HEK293 (cell line): ENCODE results near the gene TPST2.

Source experiments
- CTCF ChIA-PET: fragments of 350-600 bp; formaldehyde crosslinking; extraction: SDS; loops from one replicate; lab custom pipeline; 2021; ENCODE audit warnings: antibody characterized with exemption; lab: Yijun Ruan, JAX
- POLR2A ChIA-PET: fragments of 300-600 bp; formaldehyde crosslinking; extraction: SDS; loops from one replicate; lab custom pipeline; 2020; ENCODE audit warnings: antibody characterized with exemption, inconsistent platforms; lab: Yijun Ruan, JAX
- H3K27ac ChIP-seq: fragments of 200-500 bp; sonication (Bioruptor generic); 2 replicates; pipeline ENCODE4 v1.5.1; 2014; ENCODE audit warnings: low read depth, low read length, control low read depth, inconsistent platforms; ENCODE audit errors: extremely low read depth
- H3K36me3 ChIP-seq, 2 experiments: fragments of 200-500 bp in 1 of 2; sonication (Bioruptor generic) in 1 of 2; 1 replicate in 1 of 2; 2 replicates in 1 of 2; pipeline ENCODE4 v1.5.1; 2014 to 2017; ENCODE audit warnings: inconsistent platforms in 2 of 2, low read length in 2 of 2; ENCODE audit not compliant: control insufficient read depth in 2 of 2, insufficient read depth in 1 of 2
- H3K4me1 ChIP-seq: fragments of 200-500 bp; sonication (Bioruptor generic); 2 replicates; pipeline ENCODE4 v1.5.1; 2014; ENCODE audit warnings: mild to moderate bottlenecking, low read length, inconsistent platforms; ENCODE audit not compliant: control insufficient read depth, insufficient read depth
- H3K4me3 ChIP-seq: 2 replicates; pipeline ENCODE4 v1.5.1; 2011; ENCODE audit warnings: low read depth, mild to moderate bottlenecking, control low read depth, low read length, moderate library complexity
- H3K9me3 ChIP-seq: fragments of 200-500 bp; sonication (Bioruptor generic); 2 replicates; pipeline ENCODE4 v1.5.1; 2014; ENCODE audit warnings: low read depth, low read length, inconsistent platforms; ENCODE audit not compliant: control insufficient read depth, insufficient read depth
- GLIS2 ChIP-seq: fragments of 450-650 bp; formaldehyde crosslinking; IDR thresholded peaks from 2 replicates; pipeline ENCODE4 v1.5.1; 2016; ENCODE audit warnings: missing biosample characterization, missing genetic modification characterization
- INSM2 ChIP-seq: fragments of 450-650 bp; formaldehyde crosslinking; IDR thresholded peaks from 2 replicates; pipeline ENCODE4 v1.5.1; 2016; ENCODE audit warnings: missing biosample characterization, missing genetic modification characterization
- KLF1 ChIP-seq: fragments of 450-650 bp; formaldehyde crosslinking; IDR thresholded peaks from 2 replicates; pipeline ENCODE4 v1.5.1; 2016; ENCODE audit warnings: missing biosample characterization, missing genetic modification characterization
- KLF10 ChIP-seq: fragments of 450-650 bp; IDR thresholded peaks from 2 replicates; pipeline ENCODE4 v1.5.1; 2018; ENCODE audit warnings: missing biosample characterization, mild to moderate bottlenecking, missing genetic modification characterization
- KLF9 ChIP-seq: fragments of 450-650 bp; formaldehyde crosslinking; IDR thresholded peaks from 2 replicates; pipeline ENCODE4 v1.5.1; 2016; ENCODE audit warnings: missing biosample characterization, missing genetic modification characterization, low read depth
- MEIS1 ChIP-seq: sonication (generic); formaldehyde crosslinking; IDR thresholded peaks from 2 replicates; pipeline ENCODE4 v1.8.1; 2022; ENCODE audit warnings: missing genetic modification reagents, mild to moderate bottlenecking, borderline replicate concordance
- OVOL3 ChIP-seq: fragments of 450-650 bp; formaldehyde crosslinking; IDR thresholded peaks from 2 replicates; pipeline ENCODE4 v1.5.1; 2016; ENCODE audit warnings: missing biosample characterization, missing genetic modification characterization
- PRDM4 ChIP-seq: fragments of 450-650 bp; formaldehyde crosslinking; IDR thresholded peaks from 2 replicates; pipeline ENCODE4 v1.5.1; 2017; ENCODE audit warnings: missing biosample characterization, missing genetic modification characterization
- ZBTB26 ChIP-seq: fragments of 450-650 bp; formaldehyde crosslinking; optimal IDR thresholded peaks from 2 replicates; pipeline ENCODE3; 2016; ENCODE audit warnings: missing biosample characterization, mild to moderate bottlenecking, missing genetic modification characterization
- ZNF138 ChIP-seq: fragments of 450-650 bp; formaldehyde crosslinking; IDR thresholded peaks from 2 replicates; pipeline ENCODE4 v1.5.1; 2016; ENCODE audit warnings: missing biosample characterization, missing genetic modification characterization, borderline replicate concordance
- ZNF169 ChIP-seq: fragments of 450-650 bp; formaldehyde crosslinking; IDR thresholded peaks from 2 replicates; pipeline ENCODE4 v1.5.1; 2016; ENCODE audit warnings: missing biosample characterization, missing genetic modification characterization
- ZNF174 ChIP-seq: fragments of 450-650 bp; formaldehyde crosslinking; IDR thresholded peaks from 2 replicates; pipeline ENCODE4 v1.5.0; 2017; ENCODE audit warnings: missing biosample characterization, mild to moderate bottlenecking, missing genetic modification characterization
- ZNF202 ChIP-seq: fragments of 450-650 bp; formaldehyde crosslinking; IDR thresholded peaks from 2 replicates; pipeline ENCODE4 v1.5.1; 2016; ENCODE audit warnings: missing biosample characterization, missing genetic modification characterization, borderline replicate concordance
- ZNF223 ChIP-seq: fragments of 450-650 bp; formaldehyde crosslinking; IDR thresholded peaks from 2 replicates; pipeline ENCODE4 v1.5.1; 2016; ENCODE audit warnings: missing biosample characterization, missing genetic modification characterization
- ZNF248 ChIP-seq: fragments of 450-650 bp; formaldehyde crosslinking; IDR thresholded peaks from 2 replicates; pipeline ENCODE4 v1.5.1; 2017; ENCODE audit warnings: missing biosample characterization, missing genetic modification characterization
- ZNF449 ChIP-seq: fragments of 450-650 bp; formaldehyde crosslinking; IDR thresholded peaks from 2 replicates; pipeline ENCODE4 v1.5.1; 2017; ENCODE audit warnings: missing biosample characterization, mild to moderate bottlenecking, missing genetic modification characterization, moderate library complexity
- ZNF555 ChIP-seq: fragments of 450-650 bp; formaldehyde crosslinking; conservative IDR thresholded peaks from 2 replicates; pipeline ENCODE4 v1.5.1; 2017; ENCODE audit warnings: missing biosample characterization, mild to moderate bottlenecking, missing genetic modification characterization, inconsistent platforms
- ZNF580 ChIP-seq: fragments of 450-650 bp; formaldehyde crosslinking; IDR thresholded peaks from 2 replicates; pipeline ENCODE4 v1.5.1; 2016; ENCODE audit warnings: missing biosample characterization, missing genetic modification characterization
- ZNF664 ChIP-seq: fragments of 450-650 bp; formaldehyde crosslinking; IDR thresholded peaks from 2 replicates; pipeline ENCODE4 v1.5.1; 2016; ENCODE audit warnings: missing biosample characterization, missing genetic modification characterization
- ZNF747 ChIP-seq: fragments of 450-650 bp; formaldehyde crosslinking; IDR thresholded peaks from 2 replicates; pipeline ENCODE4 v1.5.1; 2016; ENCODE audit warnings: missing biosample characterization, missing genetic modification characterization
- ZNF792 ChIP-seq: fragments of 450-650 bp; formaldehyde crosslinking; IDR thresholded peaks from 2 replicates; pipeline ENCODE4 v1.5.1; 2016; ENCODE audit warnings: missing biosample characterization, missing genetic modification characterization
- ZSCAN16 ChIP-seq: fragments of 450-650 bp; formaldehyde crosslinking; IDR thresholded peaks from 2 replicates; pipeline ENCODE4 v1.5.1; 2016; ENCODE audit warnings: missing biosample characterization, missing genetic modification characterization
- ZSCAN5A ChIP-seq: fragments of 450-650 bp; formaldehyde crosslinking; IDR thresholded peaks from 2 replicates; pipeline ENCODE4 v1.5.1; 2016; ENCODE audit warnings: missing biosample characterization, missing genetic modification characterization

Gene TPST2

GRCh38 chr22:26547426-26547825 lies 42.5 kb downstream of the TPST2 start:
- no peaks in the 10 kb centered on the region for H3K4me1 ChIP-seq
- POLR2A ChIA-PET, result no interaction called here
- TF ChIP-seq OVOL3 (tag by site-specific recombination) (no peak), KLF9 (tag by site-specific recombination) (no peak)
- H3K9me3 ChIP-seq, result no peaks in the 10 kb centered on the region
- CTCF ChIA-PET, result no interaction called here
- no peak overlapping the region for H3K4me3 ChIP-seq
- no peaks in the 10 kb centered on the region for H3K36me3 ChIP-seq
- no peak overlapping the region for H3K27ac ChIP-seq

GRCh38 chr22:26546282-26546681 lies 43.6 kb downstream of the TPST2 start:
- TF ChIP-seq ZNF792 (tag by site-specific recombination) (no peak), ZSCAN16 (tag by site-specific recombination) (no peak), GLIS2 (tag by site-specific recombination) (no peak), ZSCAN5A (no peak), KLF1 (tag by site-specific recombination) (no peak), ZNF580 (no peak), ZNF664 (no peak), ZNF202 (tag by site-specific recombination) (no peak), PRDM4 (tag by site-specific recombination) (no peak), INSM2 (tag by site-specific recombination) (no peak), ZBTB26 (tag by site-specific recombination) (no peak), ZNF248 (tag by site-specific recombination) (no peak)
- POLR2A ChIA-PET, result no interaction called here
- CTCF ChIA-PET, result interaction anchor here (0.5 kb wide), 1 partner anchor 19 kb away, joined by 3 read pairs; no protein-coding TSS in a partner anchor
- Histone ChIP-seq H3K27ac (no peak overlapping the region), H3K4me1 (no peaks in the 10 kb centered on the region), H3K4me3 (no peak overlapping the region), H3K36me3 (no peaks in the 10 kb centered on the region), H3K9me3 (no peaks in the 10 kb centered on the region)

- Histone ChIP-seq H3K27ac (no peak overlapping the region), H3K4me3 (no peak overlapping the region), H3K4me1 (no peaks in the 10 kb centered on the region), H3K36me3 (peaks cover 0 to 4% of the 10 kb centered on the region in 2 experiments; a peak in 1 of 3 replicates), H3K9me3 (no peaks in the 10 kb centered on the region)
- POLR2A ChIA-PET, result no interaction called here
- CTCF ChIA-PET, result interaction anchor here (0.5 kb wide), 1 partner anchor 159 kb away, joined by 3 read pairs; no protein-coding TSS in a partner anchor
- TF ChIP-seq ZNF555 (no peak), ZNF747 (no peak), ZNF449 (tag by site-specific recombination) (no peak), ZNF169 (tag by site-specific recombination) (no peak), ZNF223 (tag by site-specific recombination) (no peak), ZNF138 (no peak), MEIS1 (no peak), ZNF792 (tag by site-specific recombination) (no peak), KLF10 (tag by site-specific recombination) (no peak), ZSCAN16 (tag by site-specific recombination) (no peak), ZNF174 (no peak)
These were observed 44.1 kb downstream of the TPST2 start for GRCh38 chr22:26545827-26546226.
